Keratinocyte (primary cell): ENCODE data around the gene PNKD. TPM values are rescaled to one million over a fixed set of nuclear protein-coding genes. Genes with fewer than 3 reads are reported as not detected.

Experiments used
- DNase-seq: peaks from one replicate; pipeline ENCODE4 v3.0.0-alpha.2; 2011; ENCODE audit warnings: low read depth, missing footprints, low spot score
- FAIRE-seq: peaks from 2 replicates; lab custom pipeline; 2011; peaks lifted over from hg19 to GRCh38; lab: Jason Lieb, UNC
- H2AFZ ChIP-seq: 2 replicates; pipeline ENCODE4 v1.6.0; 2012; ENCODE audit warnings: low read length, control low read depth, inconsistent platforms; ENCODE audit not compliant: control insufficient read depth
- H3K27ac ChIP-seq: 2 replicates; pipeline ENCODE4 v1.5.1; 2011; ENCODE audit warnings: low read length; ENCODE audit not compliant: control insufficient read depth, insufficient read depth
- H3K27me3 ChIP-seq: 3 replicates; pipeline ENCODE4 v1.6.0; 2011; ENCODE audit warnings: low read length; ENCODE audit not compliant: control insufficient read depth, insufficient read depth; ENCODE audit errors: extremely low read depth
- H3K36me3 ChIP-seq, 2 experiments: 2 replicates in 1 of 2; 3 replicates in 1 of 2; pipeline ENCODE4 v1.5.1; 2011; ENCODE audit warnings: low read length in 2 of 2, mild to moderate bottlenecking in 1 of 2; ENCODE audit not compliant: control insufficient read depth in 2 of 2, insufficient read depth in 2 of 2; ENCODE audit errors: extremely low read depth in 1 of 2
- H3K4me1 ChIP-seq: 3 replicates; pipeline ENCODE4 v1.5.1; 2011; ENCODE audit warnings: low read length; ENCODE audit not compliant: control insufficient read depth, insufficient read depth; ENCODE audit errors: extremely low read depth
- H3K4me2 ChIP-seq: 3 replicates; pipeline ENCODE4 v1.6.0; 2011; ENCODE audit warnings: low read depth, low read length; ENCODE audit not compliant: control insufficient read depth, insufficient read depth; ENCODE audit errors: extremely low read depth
- H3K4me3 ChIP-seq, 3 experiments: fragments of 200-600 bp in 1 of 3; sonication (generic) in 1 of 3; 2 replicates in 2 of 3; 3 replicates in 1 of 3; pipeline ENCODE4 v1.5.1; 2011 to 2016; ENCODE audit warnings: low read length in 3 of 3, mild to moderate bottlenecking in 3 of 3, control low read depth in 2 of 3, inconsistent platforms in 1 of 3, low read depth in 1 of 3, mixed read lengths in 1 of 3, mixed run types in 1 of 3, moderate library complexity in 1 of 3; ENCODE audit not compliant: control insufficient read depth in 2 of 3, insufficient read depth in 2 of 3; ENCODE audit errors: extremely low read depth in 1 of 3
- H3K79me2 ChIP-seq: 2 replicates; pipeline ENCODE4 v1.6.0; 2012; ENCODE audit warnings: low read length; ENCODE audit not compliant: control insufficient read depth, insufficient read depth
- H3K9ac ChIP-seq: 3 replicates; pipeline ENCODE4 v1.6.0; 2011; ENCODE audit warnings: low read length; ENCODE audit not compliant: control insufficient read depth, insufficient read depth; ENCODE audit errors: extremely low read depth
- H3K9me1 ChIP-seq: 3 replicates; pipeline ENCODE4 v1.6.0; 2011; ENCODE audit warnings: low read length; ENCODE audit not compliant: control insufficient read depth, insufficient read depth; ENCODE audit errors: extremely low read depth
- H3K9me3 ChIP-seq: 2 replicates; pipeline ENCODE4 v1.5.1; 2012; ENCODE audit warnings: low read depth, low read length; ENCODE audit not compliant: control insufficient read depth
- H4K20me1 ChIP-seq: 3 replicates; pipeline ENCODE4 v1.6.0; 2011; ENCODE audit warnings: low read length; ENCODE audit not compliant: control insufficient read depth, insufficient read depth; ENCODE audit errors: extremely low read depth
- CTCF ChIP-seq, 3 experiments: IDR thresholded peaks in 1 of 3; conservative IDR thresholded peaks in 1 of 3; optimal IDR thresholded peaks in 1 of 3; 2 replicates in 2 of 3; 3 replicates in 1 of 3; pipeline versions ENCODE3 to v1.5.1; 2011; ENCODE audit warnings: low read length in 3 of 3, mild to moderate bottlenecking in 3 of 3, moderate library complexity in 2 of 3, control low read depth in 1 of 3, inconsistent platforms in 1 of 3; ENCODE audit not compliant: insufficient read depth in 2 of 3; ENCODE audit errors: extremely low read depth in 1 of 3
- EZH2 ChIP-seq: IDR thresholded peaks from one replicate; pipeline ENCODE4 v1.6.1; 2012; ENCODE audit warnings: inconsistent platforms, mild to moderate bottlenecking, low read length, moderate library complexity
- dilution Hi-C: fragments of 300-500 bp; cut with MboI; formaldehyde crosslinking; loops from one replicate; pipeline ENCODE4 v1.7.0; 2020; ENCODE audit warnings: low sequenced_read_pairs; ENCODE audit not compliant: extremely low pct_ligation_motif_present
- polyA plus RNA-seq, 5 experiments: library from polyadenylated mRNA; depleted of rRNA in 3 of 5; stranded (reverse) in 3 of 5; stranded (forward) in 1 of 5; unstranded in 1 of 5; fragments of >200 nt; gene quantifications; 1 replicate in 1 of 5; 2 replicates in 3 of 5; 3 replicates in 1 of 5; pipeline versions ENCODE4 v1.2.1 to v1.2.3, GENCODE V29; 2011 to 2012; ENCODE audit warnings: missing spikeins in 2 of 5, low read depth in 1 of 5, low replicate concordance in 1 of 5

The PNKD gene
- polyA plus RNA-seq, 1 donor (not counting 4 experiments of a cell fraction or from before 2014, with no cell fraction given) = 22.8 TPM

DNA sequence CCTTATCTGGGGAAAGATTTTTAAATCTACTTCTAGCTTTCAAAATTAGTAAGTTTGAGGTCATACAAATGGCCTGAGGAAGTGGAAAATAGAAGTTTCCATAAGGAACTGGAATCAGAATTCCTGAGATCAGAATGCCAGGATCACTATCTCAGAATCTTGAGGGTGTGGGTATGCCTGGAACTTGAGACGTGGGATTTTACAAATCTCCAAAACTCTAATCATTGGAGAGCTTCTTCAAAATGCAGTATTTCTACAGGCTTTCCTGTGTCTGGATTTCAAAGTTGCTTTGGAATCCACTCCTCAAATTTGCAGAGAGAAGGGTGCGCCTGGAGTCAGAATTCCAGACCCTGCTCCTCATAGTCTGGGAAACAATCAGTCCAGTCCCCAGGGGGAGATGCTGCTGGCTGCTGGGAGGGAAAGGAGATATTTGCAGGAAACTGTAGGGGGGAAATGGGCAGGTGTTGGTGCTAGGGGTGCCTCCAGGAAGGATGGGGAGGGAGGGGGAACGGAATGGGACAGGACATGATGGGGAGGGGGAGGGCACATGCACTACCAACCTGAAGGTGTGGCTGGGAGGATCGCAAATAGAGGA is 55.3 kb downstream of the PNKD start:
- no peaks in the 10 kb centered on the region for H3K79me2 ChIP-seq
- H3K4me1 ChIP-seq = peaks cover 20% of the 10 kb centered on the region
- DNase-seq (no peak), FAIRE-seq (no peak)
- no peaks in the 10 kb centered on the region for H3K9me3 ChIP-seq
- H3K27ac ChIP-seq = no peak overlapping the region
- no peak overlapping the region for H2AFZ ChIP-seq
- no peak overlapping the region for H3K9ac ChIP-seq
- TF ChIP-seq EZH2 (no peak), CTCF (optimal IDR thresholded peaks at IDR 0.05 in 1 of 3, IDR thresholded peaks at IDR 0.05 in 1 of 3, conservative IDR thresholded peaks at IDR 0.05 in 1 of 3; ENCODE audit: extremely low read depth in 1 of 3, insufficient read depth in 2 of 3, low read length in 3 of 3) (no peak)
- H3K4me2 ChIP-seq = no peak overlapping the region
- no peak overlapping the region for H3K4me3 ChIP-seq
- H3K27me3 ChIP-seq = no peaks in the 10 kb centered on the region
- no peaks in the 10 kb centered on the region for H3K9me1 ChIP-seq
- no peaks in the 10 kb centered on the region for H3K36me3 ChIP-seq
- H4K20me1 ChIP-seq = no peaks in the 10 kb centered on the region
- dilution Hi-C loops = no loop called here

DNA sequence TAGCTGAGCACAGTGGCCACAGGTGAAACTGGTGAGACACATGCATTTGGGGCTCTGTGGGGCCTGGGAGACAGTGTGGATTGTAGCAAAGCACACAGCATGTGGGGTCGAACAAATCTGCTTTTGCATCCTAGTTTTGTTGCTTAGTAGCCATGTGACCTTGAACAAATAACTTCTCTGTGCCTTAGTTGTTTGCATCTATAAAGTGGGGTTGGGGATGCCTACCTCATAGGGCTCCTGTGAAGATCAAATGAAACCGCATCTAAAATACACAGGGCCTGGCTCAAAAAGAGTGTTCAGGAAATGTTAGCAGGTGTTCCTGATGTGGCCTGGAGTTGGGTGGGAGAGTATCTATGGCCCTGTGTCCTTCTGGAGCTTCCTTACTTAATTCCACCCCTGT is 56.0 kb downstream of the PNKD start:
- DNase-seq (no peak), FAIRE-seq (no peak)
- no peak overlapping the region for H3K9ac ChIP-seq
- dilution Hi-C loops = no loop called here
- no peaks in the 10 kb centered on the region for H3K36me3 ChIP-seq
- no peaks in the 10 kb centered on the region for H3K79me2 ChIP-seq
- H3K4me1 ChIP-seq = peaks cover 14% of the 10 kb centered on the region
- H3K4me3 ChIP-seq = no peak overlapping the region
- H4K20me1 ChIP-seq = no peaks in the 10 kb centered on the region
- no peaks in the 10 kb centered on the region for H3K27me3 ChIP-seq
- no peak for TF ChIP-seq CTCF (optimal IDR thresholded peaks at IDR 0.05 in 1 of 3, IDR thresholded peaks at IDR 0.05 in 1 of 3, conservative IDR thresholded peaks at IDR 0.05 in 1 of 3; ENCODE audit: extremely low read depth in 1 of 3, insufficient read depth in 2 of 3, low read length in 3 of 3)
- TF ChIP-seq EZH2 = no peak
- H3K9me3 ChIP-seq = no peaks in the 10 kb centered on the region
- no peak overlapping the region for H3K4me2 ChIP-seq
- no peak overlapping the region for H2AFZ ChIP-seq
- H3K27ac ChIP-seq = no peak overlapping the region
- H3K9me1 ChIP-seq = no peaks in the 10 kb centered on the region
